ENCODE measurements around the gene DLEC1. TPM values are rescaled to one million over a fixed set of nuclear protein-coding genes. Genes with fewer than 3 reads are reported as not detected.
"Not testable (repeated sequence)": the region's sequence is repeated elsewhere in the genome, so short reads cannot be mapped to it uniquely, and the experiment has no call there.

Gene DLEC1
- total and polyA plus RNA-seq, 2 donors from 2014 or later, result 0.52 to 3.3 TPM

GRCh38 chr3:38051131-38051530, 12.1 kb downstream of the DLEC1 start:
- no peak for TF ChIP-seq CTCF (IDR thresholded peaks at IDR 0.05; ENCODE audit: borderline replicate concordance, extremely low read depth, insufficient read depth)
- Histone ChIP-seq H3K4me1 (ENCODE audit: control insufficient read depth in 2 of 3, insufficient read depth in 2 of 3, low read depth in 1 of 3, low read length in 3 of 3) (no peaks in the 10 kb centered on the region), H3K27me3 (ENCODE audit: control insufficient read depth, insufficient read depth, low read length) (no peaks in the 10 kb centered on the region), H3K4me3 (ENCODE audit: low read length in 3 of 3) (no peak overlapping the region), H3K9me3 (ENCODE audit: control insufficient read depth in 2 of 3, insufficient read depth in 1 of 3, low read length in 3 of 3) (no peaks in the 10 kb centered on the region), H3K27ac (ENCODE audit: low read depth in 2 of 2, low read length in 2 of 2) (no peak overlapping the region), H3K9ac (ENCODE audit: low read length in 3 of 3) (no peak overlapping the region), H3K36me3 (ENCODE audit: control insufficient read depth in 2 of 3, insufficient read depth in 3 of 3, low read length in 3 of 3) (no peaks in the 10 kb centered on the region)
- DNase-seq (no peak), FAIRE-seq (no peak)
- intact Hi-C loops (cut with DNase I), result no loop called here

- DNase-seq; H3K9me3 ChIP-seq (ENCODE audit: control insufficient read depth in 2 of 3, insufficient read depth in 1 of 3, low read length in 3 of 3); H3K4me1 ChIP-seq (ENCODE audit: control insufficient read depth in 2 of 3, insufficient read depth in 2 of 3, low read depth in 1 of 3, low read length in 3 of 3); FAIRE-seq; H3K27me3 ChIP-seq (ENCODE audit: control insufficient read depth, insufficient read depth, low read length); H3K36me3 ChIP-seq (ENCODE audit: control insufficient read depth in 2 of 3, insufficient read depth in 3 of 3, low read length in 3 of 3); H3K4me3 ChIP-seq (ENCODE audit: low read length in 3 of 3); H3K9ac ChIP-seq (ENCODE audit: low read length in 3 of 3); H3K27ac ChIP-seq (ENCODE audit: low read depth in 2 of 2, low read length in 2 of 2); intact Hi-C loops (cut with DNase I): not testable (repeated sequence)
These were observed 14.3 kb downstream of the DLEC1 start for GRCh38 chr3:38053286-38053685.

- intact Hi-C loops (cut with DNase I); DNase-seq; H3K4me1 ChIP-seq (ENCODE audit: control insufficient read depth in 2 of 3, insufficient read depth in 2 of 3, low read depth in 1 of 3, low read length in 3 of 3); H3K4me3 ChIP-seq (ENCODE audit: low read length in 3 of 3); H3K9ac ChIP-seq (ENCODE audit: low read length in 3 of 3); FAIRE-seq; H3K9me3 ChIP-seq (ENCODE audit: control insufficient read depth in 2 of 3, insufficient read depth in 1 of 3, low read length in 3 of 3); H3K36me3 ChIP-seq (ENCODE audit: control insufficient read depth in 2 of 3, insufficient read depth in 3 of 3, low read length in 3 of 3); H3K27me3 ChIP-seq (ENCODE audit: control insufficient read depth, insufficient read depth, low read length); H3K27ac ChIP-seq (ENCODE audit: low read depth in 2 of 2, low read length in 2 of 2): not testable (repeated sequence)
These were observed 14.9 kb downstream of the DLEC1 start for GRCh38 chr3:38053813-38054498.

- Histone ChIP-seq H3K9me3 (ENCODE audit: control insufficient read depth in 2 of 3, insufficient read depth in 1 of 3, low read length in 3 of 3) (no peaks in the 10 kb centered on the region), H3K9ac (ENCODE audit: low read length in 3 of 3) (no peak overlapping the region), H3K4me1 (ENCODE audit: control insufficient read depth in 2 of 3, insufficient read depth in 2 of 3, low read depth in 1 of 3, low read length in 3 of 3) (no peaks in the 10 kb centered on the region), H3K36me3 (ENCODE audit: control insufficient read depth in 2 of 3, insufficient read depth in 3 of 3, low read length in 3 of 3) (no peaks in the 10 kb centered on the region), H3K27me3 (ENCODE audit: control insufficient read depth, insufficient read depth, low read length) (no peaks in the 10 kb centered on the region), H3K27ac (ENCODE audit: low read depth in 2 of 2, low read length in 2 of 2) (no peak overlapping the region), H3K4me3 (ENCODE audit: low read length in 3 of 3) (no peak overlapping the region)
- no peak for TF ChIP-seq CTCF (IDR thresholded peaks at IDR 0.05; ENCODE audit: borderline replicate concordance, extremely low read depth, insufficient read depth)
- intact Hi-C loops (cut with DNase I), result no loop called here
- FAIRE-seq (no peak), DNase-seq (no peak)
These were observed 15.5 kb downstream of the DLEC1 start for GRCh38 chr3:38054499-38055001.

All from kidney (tissue), 14 donors.